ENCODE data around the gene SNX19.

SNX19 gene

DNA sequence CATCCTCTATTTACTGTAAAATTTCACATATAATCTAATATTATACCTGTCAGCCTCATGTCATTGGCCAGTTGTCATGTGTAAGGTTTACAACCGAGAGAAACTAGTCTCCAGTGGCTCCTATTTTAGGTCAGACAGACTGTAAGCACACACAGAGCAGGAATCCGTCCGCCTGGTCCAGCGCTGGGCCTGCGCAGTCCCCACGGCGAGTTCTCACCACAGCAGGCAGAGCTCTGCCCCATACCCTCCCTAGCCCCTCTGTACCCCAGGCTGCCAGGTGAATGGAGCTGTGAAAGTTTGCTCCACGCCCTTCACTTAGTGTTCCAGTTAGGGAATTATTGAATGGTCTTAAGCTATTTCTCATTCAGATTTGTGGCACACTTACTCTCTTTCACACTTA, 63.7 kb downstream of the SNX19 start:
- Mint-ChIP-seq H3K9me3 (peaks cover 2% of the 10 kb centered on the region), H3K4me3 (no peak overlapping the region), H3K27ac (no peak overlapping the region), H3K27me3 (peaks cover 19% of the 10 kb centered on the region), H3K4me1 (ENCODE audit: low read depth) (no peaks in the 10 kb centered on the region), H3K36me3 (ENCODE audit: low read depth) (no peaks in the 10 kb centered on the region)
- DNase-seq = no peak

DNA sequence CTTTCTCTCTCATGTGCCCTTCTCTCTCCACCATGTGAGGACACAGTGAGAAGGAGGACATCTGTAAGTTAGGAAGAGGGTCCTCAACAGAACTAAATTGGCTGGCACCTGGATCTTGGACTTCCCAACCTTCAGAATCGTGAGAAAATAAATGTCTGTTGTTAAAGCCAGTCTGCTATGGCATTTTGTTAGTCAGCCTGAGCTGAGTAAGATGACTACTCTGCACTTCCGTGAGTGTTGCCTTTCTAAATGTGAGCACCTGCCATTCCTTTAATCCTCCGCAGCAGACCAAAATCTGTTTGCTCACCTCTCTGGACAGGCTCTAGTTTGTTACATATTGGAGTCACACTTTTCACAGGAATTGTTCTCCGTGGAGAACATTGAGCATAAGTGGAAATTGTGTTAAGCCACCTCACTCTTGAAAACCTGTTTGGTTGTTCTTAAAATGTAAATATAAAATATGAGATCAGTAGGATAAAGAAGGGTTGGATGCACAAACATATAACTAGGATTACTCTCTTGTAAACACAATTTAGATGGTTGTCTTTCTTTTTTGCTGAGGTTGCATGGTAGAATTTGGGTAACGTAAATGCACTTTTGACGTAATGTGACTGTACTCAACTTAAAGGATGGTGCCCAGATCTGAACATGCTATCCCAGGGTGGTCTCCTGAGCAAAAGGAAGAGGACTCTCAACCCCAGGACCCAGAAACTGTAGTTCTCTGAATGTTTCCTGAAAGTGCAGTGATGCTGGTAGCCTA, 65.9 kb downstream of the SNX19 start:
- Mint-ChIP-seq H3K27ac (no peak overlapping the region), H3K9me3 (no peaks in the 10 kb centered on the region)

DNA sequence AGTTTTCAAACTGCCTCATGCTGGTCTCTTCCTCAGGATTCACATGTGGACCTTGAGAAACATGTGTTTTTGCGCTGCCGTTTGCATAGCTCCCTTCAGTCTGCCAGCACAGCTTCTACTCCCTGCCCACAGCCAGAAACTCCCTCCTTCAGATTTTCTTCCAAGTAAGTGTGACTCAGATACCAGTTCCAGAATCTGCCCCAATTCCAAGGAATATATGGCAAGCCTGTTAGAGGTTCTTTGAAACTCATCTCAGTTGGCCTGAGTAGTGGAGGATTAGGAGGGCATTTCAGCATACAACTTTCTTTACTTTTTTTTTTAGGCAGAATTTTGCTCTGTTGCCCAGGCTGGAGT, 67.1 kb downstream of the SNX19 start:
- H3K9me3 Mint-ChIP-seq = no peaks in the 10 kb centered on the region
- H3K36me3 Mint-ChIP-seq (ENCODE audit: low read depth) = no peaks in the 10 kb centered on the region
- H3K27ac Mint-ChIP-seq = no peak overlapping the region
- H3K4me3 Mint-ChIP-seq = no peak overlapping the region
- DNase-seq = no peak
- H3K4me1 Mint-ChIP-seq (ENCODE audit: low read depth) = no peaks in the 10 kb centered on the region
- no peaks in the 10 kb centered on the region for H3K27me3 Mint-ChIP-seq

More for the DNA sequence above, 65.9 kb downstream of the SNX19 start:
- no peaks in the 10 kb centered on the region for H3K4me1 Mint-ChIP-seq (ENCODE audit: low read depth)
- no peak for DNase-seq
- no peaks in the 10 kb centered on the region for H3K36me3 Mint-ChIP-seq (ENCODE audit: low read depth)
- peaks cover 3% of the 10 kb centered on the region for H3K27me3 Mint-ChIP-seq
- no peak overlapping the region for H3K4me3 Mint-ChIP-seq

GRCh38 chr11:130848361-130849214, 67.7 kb downstream of the SNX19 start:
- Mint-ChIP-seq H3K27ac (no peak overlapping the region), H3K36me3 (ENCODE audit: low read depth) (no peaks in the 10 kb centered on the region), H3K4me3 (no peak overlapping the region), H3K9me3 (no peaks in the 10 kb centered on the region), H3K4me1 (ENCODE audit: low read depth) (no peaks in the 10 kb centered on the region), H3K27me3 (no peaks in the 10 kb centered on the region)
- no peak for DNase-seq

- Mint-ChIP-seq H3K9me3 (no peaks in the 10 kb centered on the region), H3K4me1 (ENCODE audit: low read depth) (no peaks in the 10 kb centered on the region), H3K27ac (no peak overlapping the region), H3K27me3 (peaks cover 4% of the 10 kb centered on the region), H3K36me3 (ENCODE audit: low read depth) (no peaks in the 10 kb centered on the region), H3K4me3 (no peak overlapping the region)
- DNase-seq = no peak
These were observed 68.8 kb downstream of the SNX19 start for GRCh38 chr11:130847517-130847916.

DNA sequence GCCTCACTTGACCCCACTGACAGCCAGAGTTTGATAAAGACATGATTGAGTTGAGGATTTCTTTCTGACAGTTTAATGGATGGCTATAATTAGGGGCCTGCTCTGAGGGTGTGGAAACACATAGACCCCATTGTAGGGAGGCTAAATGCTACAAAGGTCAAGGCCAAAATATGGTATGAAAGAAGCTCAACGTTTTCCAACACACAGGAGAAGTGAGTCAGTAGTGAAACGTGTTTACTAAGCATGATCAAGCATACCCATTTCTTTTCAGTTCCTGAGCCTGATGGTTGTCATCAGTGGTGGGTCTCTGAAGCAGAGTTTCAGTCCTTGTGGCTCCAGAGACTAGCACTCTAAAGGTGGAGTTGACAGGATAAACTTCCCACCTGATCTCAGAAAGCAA, 69.7 kb downstream of the SNX19 start:
- Mint-ChIP-seq H3K4me3 (no peak overlapping the region), H3K27me3 (peaks cover 8% of the 10 kb centered on the region), H3K27ac (no peak overlapping the region), H3K4me1 (ENCODE audit: low read depth) (no peaks in the 10 kb centered on the region), H3K9me3 (no peaks in the 10 kb centered on the region), H3K36me3 (ENCODE audit: low read depth) (no peaks in the 10 kb centered on the region)
- no peak for DNase-seq

- no peak for DNase-seq
- H3K9me3 Mint-ChIP-seq = peaks cover 8% of the 10 kb centered on the region
- no peak overlapping the region for H3K27ac Mint-ChIP-seq
- H3K36me3 Mint-ChIP-seq (ENCODE audit: low read depth) = no peaks in the 10 kb centered on the region
- H3K27me3 Mint-ChIP-seq = peaks cover 30% of the 10 kb centered on the region
- no peaks in the 10 kb centered on the region for H3K4me1 Mint-ChIP-seq (ENCODE audit: low read depth)
- no peak overlapping the region for H3K4me3 Mint-ChIP-seq
These were observed 74.3 kb downstream of the SNX19 start for GRCh38 chr11:130842001-130842400.

- Mint-ChIP-seq H3K4me3 (no peak overlapping the region), H3K27me3 (peaks cover 36% of the 10 kb centered on the region), H3K4me1 (ENCODE audit: low read depth) (no peaks in the 10 kb centered on the region), H3K36me3 (ENCODE audit: low read depth) (no peaks in the 10 kb centered on the region), H3K27ac (no peak overlapping the region), H3K9me3 (peaks cover 14% of the 10 kb centered on the region)
- no peak for DNase-seq
These were observed 75.6 kb downstream of the SNX19 start for GRCh38 chr11:130840679-130841078.

DNA sequence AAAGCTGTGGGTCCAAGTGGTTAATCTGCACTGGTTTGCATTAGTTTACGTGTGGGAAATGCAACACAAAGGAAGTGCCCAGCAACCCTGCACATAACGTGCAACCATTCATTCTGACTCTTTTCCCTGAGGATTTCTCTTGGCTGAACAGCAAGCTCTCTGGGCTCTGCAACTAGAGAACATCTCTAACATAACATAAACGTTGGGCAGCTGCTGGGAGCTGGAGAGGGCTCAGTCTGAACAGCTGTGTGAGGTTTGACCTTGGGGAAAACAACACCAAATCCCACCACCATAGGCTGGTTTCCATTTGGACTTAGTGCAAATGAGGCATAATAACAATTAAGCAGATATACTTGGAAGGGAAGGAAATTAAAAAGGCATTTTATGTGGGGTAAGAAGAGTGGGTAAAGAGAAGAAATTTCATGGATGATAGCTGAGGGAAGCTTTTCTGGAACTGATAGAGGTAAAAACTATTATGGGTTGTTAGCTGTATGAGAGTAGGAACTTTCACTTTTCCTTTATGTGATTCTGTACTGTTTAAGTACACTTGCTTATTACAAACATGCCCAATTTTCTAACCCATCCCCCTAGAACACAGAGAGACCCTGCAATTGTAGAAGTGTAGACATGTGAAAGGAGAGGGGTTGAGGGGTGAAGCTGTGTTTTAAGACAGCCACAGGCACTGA, 76.2 kb downstream of the SNX19 start:
- Mint-ChIP-seq H3K27ac (no peak overlapping the region), H3K9me3 (peaks cover 14% of the 10 kb centered on the region), H3K36me3 (ENCODE audit: low read depth) (no peaks in the 10 kb centered on the region), H3K27me3 (peaks cover 36% of the 10 kb centered on the region), H3K4me1 (ENCODE audit: low read depth) (no peaks in the 10 kb centered on the region), H3K4me3 (no peak overlapping the region)
- no peak for DNase-seq

DNA sequence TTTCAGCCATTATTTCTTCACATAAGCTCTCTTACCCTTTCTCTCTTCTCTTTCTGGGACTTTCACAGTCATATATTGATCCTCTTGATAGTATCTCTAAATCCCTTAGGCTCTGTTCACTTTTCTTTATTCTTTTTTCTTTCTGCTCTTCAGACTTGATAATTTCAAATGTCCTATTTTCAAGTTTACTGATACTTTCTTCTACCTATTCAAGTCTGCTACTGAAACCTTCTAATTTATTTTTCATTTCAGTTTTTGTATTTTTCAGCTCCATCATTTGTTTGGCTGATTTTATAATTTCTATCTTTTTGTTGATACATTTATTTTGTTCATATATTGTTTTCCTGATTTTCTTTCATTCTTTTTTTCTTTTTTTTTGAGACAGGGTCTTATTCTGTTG, 79.1 kb downstream of the SNX19 start:
- Mint-ChIP-seq H3K4me3 (no peak overlapping the region), H3K27ac (no peak overlapping the region), H3K9me3 (peaks cover 14% of the 10 kb centered on the region), H3K36me3 (ENCODE audit: low read depth) (no peaks in the 10 kb centered on the region), H3K4me1 (ENCODE audit: low read depth) (no peaks in the 10 kb centered on the region), H3K27me3 (peaks cover 34% of the 10 kb centered on the region)
- DNase-seq = no peak

DNA sequence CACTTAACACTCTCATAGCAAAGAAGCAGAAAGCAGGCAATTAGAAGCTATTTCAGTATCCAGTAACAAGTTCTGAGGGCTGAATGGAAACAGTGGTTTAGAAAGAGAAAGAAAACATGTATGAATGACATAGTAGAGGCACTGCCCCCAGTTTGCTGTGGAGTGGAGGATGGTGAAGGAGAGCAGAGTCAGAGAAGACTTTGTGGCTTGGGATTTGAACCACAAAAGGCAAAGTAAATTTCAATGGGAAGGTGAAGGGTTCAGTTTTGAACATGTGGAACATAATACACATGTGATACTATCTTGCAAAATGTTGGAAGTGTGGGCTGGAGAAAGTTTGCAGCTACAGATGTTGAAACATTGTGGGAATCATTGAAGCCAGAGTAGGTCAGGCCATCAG, 81.4 kb downstream of the SNX19 start:
- DNase-seq = no peak
- peaks cover 14% of the 10 kb centered on the region for H3K9me3 Mint-ChIP-seq
- peaks cover 29% of the 10 kb centered on the region for H3K27me3 Mint-ChIP-seq
- no peak overlapping the region for H3K4me3 Mint-ChIP-seq
- H3K4me1 Mint-ChIP-seq (ENCODE audit: low read depth) = no peaks in the 10 kb centered on the region
- H3K27ac Mint-ChIP-seq = no peak overlapping the region
- H3K36me3 Mint-ChIP-seq (ENCODE audit: low read depth) = no peaks in the 10 kb centered on the region

DNA sequence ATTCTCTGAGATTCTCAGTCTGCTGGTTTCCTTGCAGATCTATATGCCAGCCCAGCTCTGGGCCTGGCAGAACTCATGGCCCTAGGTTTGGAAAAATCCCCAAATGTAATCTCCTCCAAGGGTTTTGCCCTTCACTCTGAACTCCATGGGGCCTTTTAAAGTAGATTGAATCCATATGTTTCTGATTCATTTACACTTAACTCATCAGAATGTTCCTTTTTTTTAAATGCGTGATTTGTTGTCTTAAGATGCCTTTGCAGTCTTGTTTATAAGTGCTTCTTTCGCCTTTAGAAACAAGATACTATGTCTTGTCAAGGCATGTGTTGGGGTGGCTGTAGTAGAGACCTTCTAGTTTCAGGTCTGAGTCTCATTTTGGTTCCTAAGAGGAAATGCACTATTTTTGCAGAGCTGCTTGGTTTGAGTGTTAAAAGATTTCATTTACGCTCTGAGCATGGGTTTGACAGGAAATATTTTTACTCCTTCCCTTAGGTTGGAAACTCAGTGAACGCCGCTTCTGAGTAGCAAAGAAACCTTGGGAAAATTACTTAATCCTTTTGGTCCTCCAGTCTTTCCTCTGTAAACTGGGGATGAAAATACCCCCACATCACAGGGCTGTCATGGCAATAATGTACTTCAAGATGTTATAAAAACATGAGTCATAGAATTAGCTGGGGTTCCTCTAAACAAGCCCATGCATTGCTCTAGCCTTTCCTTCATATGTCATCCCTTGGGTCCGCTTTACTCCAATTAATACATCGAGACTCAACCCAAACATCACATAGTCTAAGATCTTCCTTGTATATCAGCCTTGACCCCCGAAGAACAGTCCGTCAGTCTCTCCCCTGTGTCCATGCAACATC, 83.5 kb downstream of the SNX19 start:
- Mint-ChIP-seq H3K27ac (no peak overlapping the region), H3K36me3 (ENCODE audit: low read depth) (no peaks in the 10 kb centered on the region), H3K27me3 (peaks cover 23% of the 10 kb centered on the region), H3K4me1 (ENCODE audit: low read depth) (no peaks in the 10 kb centered on the region), H3K4me3 (no peak overlapping the region), H3K9me3 (peaks cover 8% of the 10 kb centered on the region)
- DNase-seq = no peak

DNA sequence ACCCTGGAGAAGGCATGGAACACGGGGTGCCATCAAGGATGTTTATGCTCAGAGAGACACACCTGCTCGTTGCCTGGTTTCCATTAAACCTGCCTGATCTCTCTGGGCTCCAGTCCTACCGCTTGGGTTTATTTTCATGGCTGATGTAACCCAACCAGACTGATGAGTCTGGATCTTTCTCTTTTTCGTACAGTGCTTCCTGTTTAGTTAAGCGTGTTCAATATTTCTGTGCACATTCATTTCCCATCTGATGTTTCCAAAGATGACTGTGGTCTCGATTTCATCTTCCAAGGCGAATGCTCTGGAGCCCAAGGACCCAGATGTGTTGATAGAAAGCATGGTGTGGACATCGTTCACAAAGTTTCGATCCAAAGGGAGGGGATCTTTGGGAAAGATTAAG, 84.3 kb downstream of the SNX19 start:
- Mint-ChIP-seq H3K9me3 (peaks cover 6% of the 10 kb centered on the region), H3K4me3 (no peak overlapping the region), H3K27ac (no peak overlapping the region), H3K27me3 (peaks cover 21% of the 10 kb centered on the region), H3K36me3 (ENCODE audit: low read depth) (no peaks in the 10 kb centered on the region), H3K4me1 (ENCODE audit: low read depth) (no peaks in the 10 kb centered on the region)
- no peak for DNase-seq

DNA sequence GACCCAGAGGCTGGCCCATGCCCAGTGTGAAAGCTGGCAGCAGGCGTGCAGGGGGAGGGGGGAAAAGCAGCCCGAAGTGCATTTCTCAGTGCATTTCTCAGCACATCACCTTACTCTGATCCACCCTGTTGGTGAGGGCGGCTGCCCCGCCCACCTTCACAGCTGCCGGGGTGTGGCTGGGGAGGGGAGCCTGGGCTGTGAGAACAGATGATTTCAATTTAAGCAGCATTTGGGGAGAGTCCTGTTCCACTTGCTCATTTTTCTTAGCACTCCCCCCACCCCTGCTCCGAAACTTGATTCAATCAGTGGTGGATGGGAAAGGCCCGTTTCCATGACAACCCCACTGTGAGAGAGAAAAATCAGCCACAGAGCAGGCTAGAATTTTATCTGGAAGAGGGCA, 84.8 kb downstream of the SNX19 start:
- Mint-ChIP-seq H3K4me1 (ENCODE audit: low read depth) (no peaks in the 10 kb centered on the region), H3K36me3 (ENCODE audit: low read depth) (no peaks in the 10 kb centered on the region), H3K27me3 (peaks cover 16% of the 10 kb centered on the region), H3K4me3 (no peak overlapping the region), H3K9me3 (peaks cover under 1% of the 10 kb centered on the region), H3K27ac (no peak overlapping the region)
- DNase-seq = no peak
